SK-N-SH (cell line): ENCODE results near the gene ITGB6. TPM values are rescaled to one million over a fixed set of nuclear protein-coding genes. Genes with fewer than 3 reads are reported as not detected.

ENCODE experiments used
- CTCF ChIA-PET: fragments of 300-600, 350-600 bp; formaldehyde crosslinking; extraction: SDS; loops from one replicate; lab custom pipeline; 2021; lab: Yijun Ruan, JAX
- POLR2A ChIA-PET: fragments of 350-600 bp; sonication (Branson Sonifier 250); formaldehyde crosslinking; extraction: SDS; loops from one replicate; lab custom pipeline; 2020; ENCODE audit warnings: antibody characterized with exemption, inconsistent platforms; lab: Yijun Ruan, JAX
- DNase-seq: peaks from one replicate; pipeline ENCODE4 v3.0.0; 2012
- H2AFZ ChIP-seq: fragments of 200-600 bp; sonication (generic); 2 replicates; pipeline ENCODE4 v1.8.1; 2016; ENCODE audit warnings: antibody characterized with exemption, mild to moderate bottlenecking, low read depth
- H3F3A ChIP-seq: fragments of 200-600 bp; sonication (generic); replicated peaks from 2 replicates; pipeline ENCODE3; 2016; ENCODE audit warnings: antibody characterized with exemption, mild to moderate bottlenecking; ENCODE audit not compliant: insufficient read depth
- H3K27ac ChIP-seq, 2 experiments: fragments of 200-500 bp in 1 of 2; fragments of 200-600 bp in 1 of 2; sonication (Bioruptor generic) in 1 of 2; sonication (generic), shearing (Covaris generic) in 1 of 2; 2 replicates each; pipeline versions ENCODE4 v1.5.1 to v1.6.1; 2014 to 2016; ENCODE audit warnings: low read depth in 2 of 2, inconsistent platforms in 1 of 2, low read length in 1 of 2, mild to moderate bottlenecking in 1 of 2, mixed read lengths in 1 of 2
- H3K27me3 ChIP-seq: fragments of 200-600 bp; sonication (generic), shearing (Covaris generic); 2 replicates; pipeline ENCODE4 v1.6.1; 2016; ENCODE audit warnings: mixed run types; ENCODE audit not compliant: insufficient read depth
- H3K36me3 ChIP-seq, 2 experiments: fragments of 200-500 bp in 1 of 2; fragments of 200-600 bp in 1 of 2; sonication (Bioruptor generic) in 1 of 2; sonication (generic) in 1 of 2; replicated peaks in 1 of 2; 2 replicates each; pipeline versions ENCODE3 to v1.5.1; 2014 to 2016; ENCODE audit warnings: low read length in 1 of 2, mild to moderate bottlenecking in 1 of 2; ENCODE audit not compliant: insufficient read depth in 2 of 2, control insufficient read depth in 1 of 2
- H3K4me1 ChIP-seq, 2 experiments: fragments of 200-500 bp in 1 of 2; fragments of 200-600 bp in 1 of 2; sonication (Bioruptor generic) in 1 of 2; sonication (generic), shearing (Covaris generic) in 1 of 2; 2 replicates each; pipeline versions ENCODE4 v1.5.1 to v1.6.1; 2014 to 2016; ENCODE audit warnings: low read depth in 1 of 2, low read length in 1 of 2, mixed run types in 1 of 2; ENCODE audit not compliant: insufficient read depth in 2 of 2, control insufficient read depth in 1 of 2
- H3K4me2 ChIP-seq: fragments of 200-600 bp; sonication (generic), shearing (Covaris generic); 2 replicates; pipeline ENCODE4 v1.6.1; 2017; ENCODE audit warnings: mixed run types
- H3K4me3 ChIP-seq, 2 experiments: fragments of 200-500 bp in 1 of 2; fragments of 200-600 bp in 1 of 2; sonication (Bioruptor generic) in 1 of 2; sonication (generic), shearing (Covaris generic) in 1 of 2; 2 replicates each; pipeline versions ENCODE4 v1.5.1 to v1.8.1; 2014 to 2016; ENCODE audit warnings: low read depth in 2 of 2, inconsistent platforms in 1 of 2, low read length in 1 of 2, mild to moderate bottlenecking in 1 of 2, mixed read lengths in 1 of 2, moderate library complexity in 1 of 2
- H3K79me2 ChIP-seq: fragments of 200-600 bp; sonication (generic); 2 replicates; pipeline ENCODE4 v1.8.1; 2017; ENCODE audit warnings: mild to moderate bottlenecking; ENCODE audit not compliant: insufficient read depth
- H3K9ac ChIP-seq: fragments of 200-600 bp; sonication (generic); 2 replicates; pipeline ENCODE4 v1.6.1; 2017; ENCODE audit warnings: mixed run types
- H3K9me2 ChIP-seq: fragments of 200-600 bp; sonication (generic); 2 replicates; pipeline ENCODE4 v1.6.1; 2017; ENCODE audit warnings: mixed run types
- H3K9me3 ChIP-seq: fragments of 200-600 bp; sonication (generic); 2 replicates; pipeline ENCODE4 v1.6.1; 2017; ENCODE audit warnings: mixed run types, mild to moderate bottlenecking, moderate library complexity
- H4K20me1 ChIP-seq: fragments of 200-600 bp; sonication (generic); 2 replicates; pipeline ENCODE4 v1.6.1; 2017; ENCODE audit warnings: mild to moderate bottlenecking, mixed run types; ENCODE audit not compliant: insufficient read depth
- EP300 ChIP-seq, 2 experiments: IDR thresholded peaks; 2 replicates each; pipeline versions ENCODE4 v1.4.0 to v1.6.1; 2012; ENCODE audit warnings: borderline replicate concordance in 1 of 2, low read depth in 1 of 2, low read length in 1 of 2
- GATA2 ChIP-seq: sonication (generic); formaldehyde crosslinking; IDR thresholded peaks from 2 replicates; pipeline ENCODE4 v1.5.0; 2020; ENCODE audit warnings: mild to moderate bottlenecking, missing genetic modification reagents
- NRF1 ChIP-seq: IDR thresholded peaks from 2 replicates; pipeline ENCODE4 v1.6.1; 2012; ENCODE audit warnings: low read depth, mild to moderate bottlenecking, low read length
- POLR2AphosphoS5 ChIP-seq: IDR thresholded peaks from 2 replicates; pipeline ENCODE4 v1.6.1; 2012; ENCODE audit warnings: low read depth, low read length
- RCOR1 ChIP-seq: fragments of 150-350 bp; IDR thresholded peaks from 2 replicates; pipeline ENCODE4 v1.6.1; 2017; ENCODE audit warnings: antibody characterized with exemption, low read length
- RFX5 ChIP-seq: IDR thresholded peaks from 2 replicates; pipeline ENCODE4 v1.6.1; 2012; ENCODE audit warnings: mild to moderate bottlenecking, improper control_type of control experiment, low read length
- RXRA ChIP-seq: IDR thresholded peaks from 2 replicates; pipeline ENCODE4 v1.4.0; 2012; ENCODE audit warnings: low read depth, mild to moderate bottlenecking, borderline replicate concordance
- SMC3 ChIP-seq: IDR thresholded peaks from 2 replicates; pipeline ENCODE4 v1.6.1; 2012; ENCODE audit warnings: low read depth, low read length, improper control_type of control experiment
- TAF1 ChIP-seq: IDR thresholded peaks from 2 replicates; pipeline ENCODE4 v1.6.1; 2012; ENCODE audit warnings: low read depth, mild to moderate bottlenecking, low read length, moderate library complexity, borderline replicate concordance
- TCF12 ChIP-seq: IDR thresholded peaks from 2 replicates; pipeline ENCODE4 v1.4.0; 2012
- TEAD4 ChIP-seq: IDR thresholded peaks from 2 replicates; pipeline ENCODE4 v1.4.0; 2012; ENCODE audit warnings: mild to moderate bottlenecking, borderline replicate concordance; ENCODE audit not compliant: insufficient read depth
- YY1 ChIP-seq: IDR thresholded peaks from 2 replicates; pipeline ENCODE4 v1.4.0; 2012; ENCODE audit warnings: low read depth, mild to moderate bottlenecking
- WGBS: methylation state at CpG from one replicate; pipeline ENCODE4 v1.1.6; 2017; ENCODE audit warnings: low lambda C conversion rate; 5-methylcytosine and 5-hydroxymethylcytosine counted together
- polyA plus RNA-seq, 3 experiments: library from polyadenylated mRNA; depleted of rRNA; stranded (reverse); fragments of >200 nt; gene quantifications; 2 replicates each; pipeline ENCODE4 v1.2.3, GENCODE V29; 2012
- TF ChIP-seq, protein P1 (sequence below): fragments of 200-600 bp; sonication (generic); IDR thresholded peaks from 2 replicates; pipeline ENCODE4 v1.6.1; 2017; ENCODE audit warnings: antibody characterized with exemption, mild to moderate bottlenecking, moderate library complexity
- TF ChIP-seq, protein P2 (sequence below): IDR thresholded peaks from 2 replicates; pipeline ENCODE4 v1.4.0; 2012; ENCODE audit warnings: low read depth, borderline replicate concordance
- TF ChIP-seq, protein P3 (sequence below): IDR thresholded peaks from 2 replicates; pipeline ENCODE4 v1.4.0; 2012; ENCODE audit warnings: low read depth
- TF ChIP-seq, protein P4 (sequence below): IDR thresholded peaks from 2 replicates; pipeline ENCODE4 v1.6.1; 2012; ENCODE audit warnings: mild to moderate bottlenecking, low read depth, low read length, moderate library complexity

The ITGB6 gene
- polyA plus RNA-seq, 1 of the 3 experiments (the other 2 are of a cell fraction): 0.10 TPM

DNA sequence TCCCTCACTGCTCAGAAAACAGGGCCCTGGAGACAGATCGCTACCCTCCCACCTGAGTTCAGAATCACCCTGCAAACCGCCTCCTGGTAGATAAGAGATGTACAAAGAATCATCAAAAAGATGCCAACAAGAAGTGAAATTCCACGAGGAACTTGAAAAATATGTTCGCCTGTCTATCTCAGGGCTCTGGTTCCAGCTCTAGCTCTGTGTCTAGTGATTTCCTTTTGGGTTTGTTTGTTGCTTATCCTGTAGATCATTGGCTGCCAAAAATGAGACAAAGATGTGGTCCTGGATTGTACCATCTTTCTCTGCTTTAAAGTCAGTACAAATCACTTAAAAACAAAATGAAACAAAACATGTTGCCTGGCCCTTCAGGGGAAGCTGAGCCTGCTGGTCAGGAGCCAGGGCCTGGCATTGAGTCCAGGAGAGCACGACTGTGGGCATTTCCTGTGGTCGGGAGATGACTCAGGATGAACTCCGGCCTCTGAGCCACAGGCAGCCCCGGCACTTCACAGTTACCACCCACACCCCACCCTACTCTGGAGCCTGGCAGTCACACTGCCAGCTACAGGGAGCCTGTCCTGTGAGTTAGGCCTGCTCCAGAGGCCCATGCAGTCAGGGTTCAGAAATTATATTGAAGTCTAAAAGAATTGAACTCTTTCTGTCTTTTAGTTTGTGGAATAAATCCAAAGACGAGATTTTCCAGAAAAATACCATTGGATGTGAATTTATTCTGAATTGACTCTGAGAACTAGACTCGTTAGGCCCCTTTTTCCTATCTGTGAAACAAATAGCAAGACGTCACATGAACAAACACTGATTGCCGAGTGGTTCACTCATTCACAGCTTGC lies 8.0 kb upstream of the ITGB6 start (continued):
- TF ChIP-seq RXRA: peak; percentile 99
- peak; percentile 100 for TF ChIP-seq TCF12
- no peak for TF ChIP-seq RFX5
- peak; percentile 88 for TF ChIP-seq POLR2AphosphoS5
- TF ChIP-seq, protein P1, sequence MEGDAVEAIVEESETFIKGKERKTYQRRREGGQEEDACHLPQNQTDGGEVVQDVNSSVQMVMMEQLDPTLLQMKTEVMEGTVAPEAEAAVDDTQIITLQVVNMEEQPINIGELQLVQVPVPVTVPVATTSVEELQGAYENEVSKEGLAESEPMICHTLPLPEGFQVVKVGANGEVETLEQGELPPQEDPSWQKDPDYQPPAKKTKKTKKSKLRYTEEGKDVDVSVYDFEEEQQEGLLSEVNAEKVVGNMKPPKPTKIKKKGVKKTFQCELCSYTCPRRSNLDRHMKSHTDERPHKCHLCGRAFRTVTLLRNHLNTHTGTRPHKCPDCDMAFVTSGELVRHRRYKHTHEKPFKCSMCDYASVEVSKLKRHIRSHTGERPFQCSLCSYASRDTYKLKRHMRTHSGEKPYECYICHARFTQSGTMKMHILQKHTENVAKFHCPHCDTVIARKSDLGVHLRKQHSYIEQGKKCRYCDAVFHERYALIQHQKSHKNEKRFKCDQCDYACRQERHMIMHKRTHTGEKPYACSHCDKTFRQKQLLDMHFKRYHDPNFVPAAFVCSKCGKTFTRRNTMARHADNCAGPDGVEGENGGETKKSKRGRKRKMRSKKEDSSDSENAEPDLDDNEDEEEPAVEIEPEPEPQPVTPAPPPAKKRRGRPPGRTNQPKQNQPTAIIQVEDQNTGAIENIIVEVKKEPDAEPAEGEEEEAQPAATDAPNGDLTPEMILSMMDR: no peak
- TF ChIP-seq, protein P2, sequence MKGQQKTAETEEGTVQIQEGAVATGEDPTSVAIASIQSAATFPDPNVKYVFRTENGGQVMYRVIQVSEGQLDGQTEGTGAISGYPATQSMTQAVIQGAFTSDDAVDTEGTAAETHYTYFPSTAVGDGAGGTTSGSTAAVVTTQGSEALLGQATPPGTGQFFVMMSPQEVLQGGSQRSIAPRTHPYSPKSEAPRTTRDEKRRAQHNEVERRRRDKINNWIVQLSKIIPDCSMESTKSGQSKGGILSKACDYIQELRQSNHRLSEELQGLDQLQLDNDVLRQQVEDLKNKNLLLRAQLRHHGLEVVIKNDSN: no peak
- no peak for TF ChIP-seq SMC3
- TF ChIP-seq NRF1: no peak
- TF ChIP-seq, protein P3, sequence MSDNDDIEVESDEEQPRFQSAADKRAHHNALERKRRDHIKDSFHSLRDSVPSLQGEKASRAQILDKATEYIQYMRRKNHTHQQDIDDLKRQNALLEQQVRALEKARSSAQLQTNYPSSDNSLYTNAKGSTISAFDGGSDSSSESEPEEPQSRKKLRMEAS: peak; percentile 92
- TF ChIP-seq RCOR1: peak; percentile 96

DNA sequence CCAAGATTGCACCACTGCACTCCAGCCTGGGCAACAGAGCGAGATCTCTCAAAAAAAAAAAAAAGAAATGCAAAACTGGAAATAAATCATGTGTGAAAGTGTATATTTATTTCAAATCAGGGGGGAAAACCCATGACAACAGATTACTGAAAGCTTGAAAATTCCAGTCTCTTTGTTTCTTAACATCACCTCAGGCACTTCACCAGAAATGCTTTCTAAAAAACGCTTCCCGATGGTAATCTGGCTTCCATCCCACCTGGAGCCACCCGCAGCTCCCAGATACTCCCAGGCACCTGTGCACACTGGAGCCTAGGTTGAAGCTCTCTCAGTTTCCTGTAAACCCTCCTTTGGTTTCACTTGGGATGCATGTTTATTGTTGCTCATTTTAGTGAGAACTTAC lies 7.2 kb upstream of the ITGB6 start:
- POLR2A ChIA-PET: no interaction called here
- peak overlapping the region; percentile 95 to 97 for H3K27ac ChIP-seq
- peak overlapping the region; percentile 73 for H3K9ac ChIP-seq
- H3K4me2 ChIP-seq: peak overlapping the region; percentile 70
- H3F3A ChIP-seq: peaks cover 62% of the 10 kb centered on the region
- TF ChIP-seq TAF1 (no peak), TEAD4 (no peak), YY1 (no peak), EP300 (IDR thresholded peaks at IDR 0.05; ENCODE audit: borderline replicate concordance in 1 of 2, low read depth in 1 of 2, low read length in 1 of 2) (no peak), POLR2AphosphoS5 (no peak), GATA2 (no peak)
- TF ChIP-seq, protein P2: no peak
- TF ChIP-seq, protein P1: no peak
- TF ChIP-seq, protein P4, sequence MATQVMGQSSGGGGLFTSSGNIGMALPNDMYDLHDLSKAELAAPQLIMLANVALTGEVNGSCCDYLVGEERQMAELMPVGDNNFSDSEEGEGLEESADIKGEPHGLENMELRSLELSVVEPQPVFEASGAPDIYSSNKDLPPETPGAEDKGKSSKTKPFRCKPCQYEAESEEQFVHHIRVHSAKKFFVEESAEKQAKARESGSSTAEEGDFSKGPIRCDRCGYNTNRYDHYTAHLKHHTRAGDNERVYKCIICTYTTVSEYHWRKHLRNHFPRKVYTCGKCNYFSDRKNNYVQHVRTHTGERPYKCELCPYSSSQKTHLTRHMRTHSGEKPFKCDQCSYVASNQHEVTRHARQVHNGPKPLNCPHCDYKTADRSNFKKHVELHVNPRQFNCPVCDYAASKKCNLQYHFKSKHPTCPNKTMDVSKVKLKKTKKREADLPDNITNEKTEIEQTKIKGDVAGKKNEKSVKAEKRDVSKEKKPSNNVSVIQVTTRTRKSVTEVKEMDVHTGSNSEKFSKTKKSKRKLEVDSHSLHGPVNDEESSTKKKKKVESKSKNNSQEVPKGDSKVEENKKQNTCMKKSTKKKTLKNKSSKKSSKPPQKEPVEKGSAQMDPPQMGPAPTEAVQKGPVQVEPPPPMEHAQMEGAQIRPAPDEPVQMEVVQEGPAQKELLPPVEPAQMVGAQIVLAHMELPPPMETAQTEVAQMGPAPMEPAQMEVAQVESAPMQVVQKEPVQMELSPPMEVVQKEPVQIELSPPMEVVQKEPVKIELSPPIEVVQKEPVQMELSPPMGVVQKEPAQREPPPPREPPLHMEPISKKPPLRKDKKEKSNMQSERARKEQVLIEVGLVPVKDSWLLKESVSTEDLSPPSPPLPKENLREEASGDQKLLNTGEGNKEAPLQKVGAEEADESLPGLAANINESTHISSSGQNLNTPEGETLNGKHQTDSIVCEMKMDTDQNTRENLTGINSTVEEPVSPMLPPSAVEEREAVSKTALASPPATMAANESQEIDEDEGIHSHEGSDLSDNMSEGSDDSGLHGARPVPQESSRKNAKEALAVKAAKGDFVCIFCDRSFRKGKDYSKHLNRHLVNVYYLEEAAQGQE: no peak
- no peaks in the 10 kb centered on the region for H3K9me3 ChIP-seq
- 72% methylated on average over 4 of the region's 4 CpGs for WGBS
- no peak overlapping the region for H2AFZ ChIP-seq
- CTCF ChIA-PET: interaction anchor here (2.4 kb wide), 1 partner anchor 19 kb away, joined by 10 read pairs; no protein-coding TSS in a partner anchor
- no peaks in the 10 kb centered on the region for H3K79me2 ChIP-seq
- H4K20me1 ChIP-seq: no peaks in the 10 kb centered on the region
- no peak for DNase-seq
- H3K9me2 ChIP-seq: no peaks in the 10 kb centered on the region
- H3K4me1 ChIP-seq: peaks cover 26 to 61% of the 10 kb centered on the region in 2 experiments
- no peaks in the 10 kb centered on the region for H3K27me3 ChIP-seq
- H3K36me3 ChIP-seq: no peaks in the 10 kb centered on the region
- H3K4me3 ChIP-seq: peak overlapping the region in 1 of 2 experiments; percentile 48; a peak in 1 of 4 replicates
